HPDE6-E6E7 (cell line): ENCODE data around the gene NDST1.

ENCODE experiments used
- DNase-seq: peaks from one replicate; pipeline ENCODE4 v3.0.0; 2011; ENCODE audit warnings: missing footprints; ENCODE audit errors: extremely low spot score

Gene NDST1

GRCh38 chr5:150544611-150545219 is 36.8 kb downstream of the NDST1 start:
- peak; percentile 64 for DNase-seq

- DNase-seq: no peak
These were observed 37.3 kb downstream of the NDST1 start for GRCh38 chr5:150545246-150545645.

- no peak for DNase-seq
These were observed 40.2 kb downstream of the NDST1 start for GRCh38 chr5:150548123-150548522.

GRCh38 chr5:150549735-150550134 is 41.8 kb downstream of the NDST1 start:
- DNase-seq: no peak

- DNase-seq: no peak
These were observed 42.4 kb downstream of the NDST1 start for GRCh38 chr5:150550286-150550685.

- DNase-seq: no peak
These were observed 43.1 kb downstream of the NDST1 start for GRCh38 chr5:150551066-150551465.

- no peak for DNase-seq
These were observed 45.5 kb downstream of the NDST1 start for GRCh38 chr5:150553402-150553801.

GRCh38 chr5:150553911-150554310 is 46.0 kb downstream of the NDST1 start:
- no peak for DNase-seq

- no peak for DNase-seq
These were observed 46.9 kb downstream of the NDST1 start for GRCh38 chr5:150554857-150555256.

- DNase-seq: no peak
These were observed 48.2 kb downstream of the NDST1 start for GRCh38 chr5:150556106-150556505.

- DNase-seq: no peak
These were observed 49.1 kb downstream of the NDST1 start for GRCh38 chr5:150556859-150557508.

- no peak for DNase-seq
These were observed 49.6 kb downstream of the NDST1 start for GRCh38 chr5:150557509-150557872.

- DNase-seq: no peak
These were observed 50.2 kb downstream of the NDST1 start for GRCh38 chr5:150558088-150558621.

GRCh38 chr5:150559088-150559487 is 51.2 kb downstream of the NDST1 start:
- no peak for DNase-seq

- DNase-seq: no peak
These were observed 51.8 kb downstream of the NDST1 start for GRCh38 chr5:150559701-150560100.

- DNase-seq: peak; percentile 77
These were observed 52.7 kb downstream of the NDST1 start for GRCh38 chr5:150560401-150561191.

- DNase-seq: no peak
These were observed 53.2 kb downstream of the NDST1 start for GRCh38 chr5:150561192-150561512.

GRCh38 chr5:150561571-150562275 is 53.8 kb downstream of the NDST1 start:
- no peak for DNase-seq

GRCh38 chr5:150562832-150563231 is 54.9 kb downstream of the NDST1 start:
- DNase-seq: no peak

GRCh38 chr5:150565868-150566267 is 57.9 kb downstream of the NDST1 start:
- no peak for DNase-seq

GRCh38 chr5:150567031-150567717 is 59.2 kb downstream of the NDST1 start:
- no peak for DNase-seq

GRCh38 chr5:150568663-150569062 is 60.7 kb downstream of the NDST1 start:
- no peak for DNase-seq
